GM13977 (cell line): ENCODE results near the gene ZNF440.
A peak's percentile ranks its signal among the peaks of the same experiment; 100 is the strongest.
"Not testable (repeated sequence)": the region's sequence is repeated elsewhere in the genome, so short reads cannot be mapped to it uniquely, and the experiment has no call there.

Experiments
- DNase-seq: peaks from one replicate; pipeline ENCODE4 v3.0.0; 2012; ENCODE audit warnings: low spot score
- CTCF ChIP-seq: IDR thresholded peaks from 2 replicates; pipeline ENCODE4 v1.5.1; 2012; ENCODE audit warnings: mild to moderate bottlenecking, control low read depth; ENCODE audit not compliant: insufficient read depth; ENCODE audit errors: extremely low read depth, missing control alignments
- in situ Hi-C: fragments of 300-500 bp; cut with MboI; formaldehyde crosslinking; loops from one replicate; pipeline ENCODE4 v1.12.0; 2022; ENCODE audit warnings: low sequenced_read_pairs, low pct_unique_long_range_greater_than_20kb, mixed read lengths, inconsistent platforms; ENCODE audit not compliant: unreplicated experiment

Gene ZNF440

DNA sequence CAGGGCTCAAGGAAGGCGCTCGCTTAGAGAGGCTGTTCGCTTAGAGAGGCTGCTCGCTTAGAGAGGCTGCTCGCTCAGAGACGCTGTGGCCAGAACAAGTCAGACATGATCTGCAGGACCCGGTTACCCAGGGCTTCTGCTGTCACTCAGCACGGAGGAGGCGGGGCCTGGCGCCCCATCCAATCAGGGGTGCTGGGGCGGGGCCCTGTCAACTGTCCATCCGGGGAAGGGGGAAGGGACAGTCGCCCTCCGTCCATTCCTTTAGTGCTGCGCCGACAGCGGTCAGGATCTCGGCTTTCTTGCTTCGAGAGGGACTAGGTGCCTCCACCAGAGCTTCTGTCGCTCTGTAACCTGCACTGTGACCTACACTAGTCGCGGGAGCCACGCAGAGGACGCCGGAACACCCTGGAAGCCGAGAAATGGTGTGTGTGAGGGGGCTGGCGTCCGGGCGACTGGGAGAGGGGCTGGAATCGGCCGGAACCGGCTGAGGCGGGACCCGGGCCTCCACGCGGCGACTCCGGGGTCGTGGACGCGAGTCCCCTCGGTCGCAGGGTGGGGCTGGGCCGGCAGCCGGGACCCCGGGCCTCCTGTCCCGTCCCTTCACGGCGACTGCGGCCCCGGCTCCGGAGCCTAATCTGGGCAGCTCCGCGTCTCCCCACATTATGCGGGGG lies at the start of gene ZNF440:
ZNF440 (plus strand) TSS at position 245 of the 671 bp plus-strand sequence; CDS start at position 420, 175 bp downstream.
- TF ChIP-seq CTCF, result no peak
- in situ Hi-C loops, result no loop called here
- peak; percentile 97 for DNase-seq

- no peak for TF ChIP-seq CTCF
- in situ Hi-C loops, result no loop called here
- peak; percentile 93 for DNase-seq
Observed at GRCh38 chr19:11766597-11767591, 47.2 kb upstream of the ZNF440 start, which contains the start of gene ZNF441. ZNF441 (plus strand) TSS chr19:11767000; CDS start chr19:11767194, 194 bp downstream.

DNA sequence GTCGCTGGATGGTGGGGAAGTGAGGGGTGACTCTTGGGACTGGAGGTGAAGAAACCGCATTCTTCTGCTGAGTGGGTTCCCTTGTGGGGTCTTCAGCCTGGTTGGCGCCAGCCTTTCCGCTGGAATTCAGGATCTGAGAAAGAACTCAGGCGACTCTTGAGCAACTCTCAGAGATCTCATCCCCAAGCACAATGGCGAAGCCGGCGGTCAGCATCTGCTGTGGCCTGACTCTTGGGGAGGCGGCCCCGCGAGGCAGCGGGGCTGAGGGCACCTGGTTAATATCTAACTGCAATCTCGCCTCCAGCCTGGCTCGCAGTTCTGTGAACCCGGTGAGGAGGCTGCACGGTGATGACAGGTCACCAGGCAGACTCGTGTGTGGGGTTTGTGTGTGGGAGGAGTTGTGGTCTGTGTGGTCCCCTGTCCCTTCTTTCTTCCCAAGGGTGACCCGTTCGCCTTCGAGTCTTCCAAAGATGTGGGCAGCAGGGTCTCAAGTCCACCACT lies 46.4 kb upstream of the ZNF440 start:
- DNase-seq, result peak; percentile 51
- TF ChIP-seq CTCF, result no peak
- in situ Hi-C loops, result no loop called here

DNA sequence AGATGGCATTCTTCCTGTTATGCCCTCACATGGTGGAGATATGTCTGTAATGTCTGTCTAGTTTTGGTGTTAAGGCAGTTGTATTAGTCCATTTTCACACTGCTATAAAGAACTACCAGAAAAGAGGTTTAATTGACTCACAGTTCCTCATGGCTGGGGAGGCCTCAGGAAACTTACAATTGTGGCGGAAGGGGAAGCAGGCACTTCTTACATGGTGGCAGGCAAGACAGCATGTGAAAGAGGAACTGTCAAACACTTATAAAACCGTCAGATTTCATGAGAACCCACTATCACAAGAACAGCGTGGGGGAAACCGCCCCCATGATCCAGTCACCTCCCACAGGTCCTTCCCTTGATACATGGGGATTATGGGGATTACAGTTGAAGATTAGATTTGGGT lies 44.1 kb upstream of the ZNF440 start:
- DNase-seq, result no peak
- in situ Hi-C loops, result no loop called here
- no peak for TF ChIP-seq CTCF

- in situ Hi-C loops, DNase-seq: not testable (repeated sequence)
Observed at GRCh38 chr19:11771520-11771919, 42.6 kb upstream of the ZNF440 start.

DNA sequence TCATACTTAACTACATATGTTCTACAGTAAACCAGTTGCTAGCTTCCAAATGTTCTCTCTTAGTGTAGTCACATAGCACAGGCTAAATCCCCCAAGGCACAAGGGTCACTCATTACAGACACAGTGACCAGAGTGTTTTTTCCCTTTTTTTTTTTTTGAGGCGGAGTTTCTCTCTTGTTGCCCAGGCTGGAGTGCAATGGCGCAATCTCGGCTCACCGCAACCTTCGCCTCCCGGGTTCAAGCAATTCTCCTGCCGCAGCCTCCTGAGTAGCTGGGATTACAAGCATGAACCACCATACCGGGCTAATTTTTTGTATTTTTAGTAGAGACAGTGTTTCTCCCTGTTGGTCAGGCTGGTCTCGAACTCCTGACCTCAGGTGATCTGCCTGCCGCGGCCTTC lies 37.4 kb upstream of the ZNF440 start:
- DNase-seq, in situ Hi-C loops: not testable (repeated sequence)

- TF ChIP-seq CTCF, result no peak
- in situ Hi-C loops, result no loop called here
- DNase-seq, result no peak
Observed at GRCh38 chr19:11780431-11781020, 33.5 kb upstream of the ZNF440 start.
